ENCODE data around the gene FARP2.

- TF ChIP-seq CTCF (IDR thresholded peaks at IDR 0.05 in 4 of 5, conservative IDR thresholded peaks at IDR 0.05 in 1 of 5), result no peak
- TF ChIP-seq POLR2A (IDR thresholded peaks at IDR 0.05), result no peak
Observed at GRCh38 chr2:241505086-241505780, 149.1 kb downstream of the FARP2 start.

All from gastrocnemius medialis (tissue), 4 donors.